Natural killer cell treated with Interleukin-12 subunit alpha and Interleukin-12 subunit beta and Interleukin-15 and Interleukin-18, amount 100 ng/mL, for 72 hours (primary cell): Measurements from ENCODE around the gene NFKBIB. TPM values are rescaled to one million over a fixed set of nuclear protein-coding genes. Genes with fewer than 3 reads are reported as not detected.

Source experiments
- ATAC-seq, 2 donors: fragments of 150-1000 bp; cut with Tn5 transposase in 1 of 2; sonication (Bioruptor Pico), chemical (Tn5 transposase) in 1 of 2; 2 replicates each; pipeline ENCODE4 v1.10.0; 2021
- DNase-seq: peaks from one replicate; pipeline ENCODE4 v3.0.0; 2022; ENCODE audit warnings: low spot score
- H3K27ac Mint-ChIP-seq, 2 donors: 1 replicate in 1 of 2; 2 replicates in 1 of 2; pipeline ENCODE4 v1.8.0; 2022; ENCODE audit warnings: mixed read lengths in 2 of 2, mild to moderate bottlenecking in 1 of 2, moderate library complexity in 1 of 2
- H3K27me3 Mint-ChIP-seq, 2 donors: 1 replicate in 1 of 2; 2 replicates in 1 of 2; pipeline ENCODE4 v1.8.0; 2022; ENCODE audit warnings: mixed read lengths in 2 of 2
- H3K36me3 Mint-ChIP-seq: one replicate; pipeline ENCODE4 v1.8.0; 2022; ENCODE audit warnings: mixed read lengths
- H3K4me1 Mint-ChIP-seq, 2 donors: 1 replicate in 1 of 2; 2 replicates in 1 of 2; pipeline ENCODE4 v1.8.0; 2022; ENCODE audit warnings: low read depth in 2 of 2, mixed read lengths in 2 of 2, mild to moderate bottlenecking in 1 of 2
- H3K4me3 Mint-ChIP-seq: one replicate; pipeline ENCODE4 v1.8.0; 2022; ENCODE audit warnings: mixed read lengths
- H3K9me3 Mint-ChIP-seq: 2 replicates; pipeline ENCODE4 v1.8.0; 2022; ENCODE audit warnings: mixed read lengths
- total RNA-seq, 2 donors: library from RNA; stranded (reverse); gene quantifications; one replicate each; pipeline ENCODE4 v1.2.3, GENCODE V29; 2022

The NFKBIB gene
- total RNA-seq, 2 donors from 2014 or later: 106 to 108 TPM

GRCh38 chr19:38956264-38956663 is 56.5 kb downstream of the NFKBIB start:
- DNase-seq: no peak
- Mint-ChIP-seq H3K4me3 (no peak overlapping the region), H3K4me1 (peaks cover 6% of the 10 kb centered on the region in 2 donors), H3K9me3 (no peaks in the 10 kb centered on the region), H3K36me3 (no peaks in the 10 kb centered on the region), H3K27ac (no peak overlapping the region), H3K27me3 (peaks cover 6 to 20% of the 10 kb centered on the region in 2 donors)
- ATAC-seq: no peak

GRCh38 chr19:38958301-38958700 is 58.5 kb downstream of the NFKBIB start:
- Mint-ChIP-seq H3K27ac (no peak overlapping the region), H3K9me3 (no peaks in the 10 kb centered on the region), H3K27me3 (peaks cover 0 to 7% of the 10 kb centered on the region in 2 donors), H3K36me3 (no peaks in the 10 kb centered on the region), H3K4me1 (peaks cover 0 to 4% of the 10 kb centered on the region in 2 donors), H3K4me3 (no peak overlapping the region)
- no peak for ATAC-seq
- DNase-seq: no peak

Other genes with a start within 250 kb of the NFKBIB start
- gene CAPN12, start 155.5 kb upstream of the NFKBIB start, total RNA-seq: 10 to 100 TPM in 1 of 2 donors, 1 to 10 TPM in 1; 3.6 to 10.4 TPM
- gene LGALS7, start 126.5 kb upstream of the NFKBIB start, total RNA-seq: not detected
- gene LGALS7B, start 110.8 kb upstream of the NFKBIB start, total RNA-seq: not detected
- 1 to 10 TPM; 1.6 to 1.7 TPM for gene LGALS4, start 87.0 kb upstream of the NFKBIB start, total RNA-seq
- 100 to 1,000 TPM; 104 to 163 TPM for gene ECH1, start 68.2 kb upstream of the NFKBIB start, total RNA-seq
- 100 to 1,000 TPM; 559 to 561 TPM for gene HNRNPL, start 50.0 kb upstream of the NFKBIB start, total RNA-seq
- gene RINL, start 21.7 kb upstream of the NFKBIB start, total RNA-seq: 10 to 100 TPM; 58.1 to 63.8 TPM
- gene SIRT2, start 351 bp upstream of the NFKBIB start, total RNA-seq: 10 to 100 TPM; 60.9 to 87.3 TPM
- gene CCER2, start 12.2 kb downstream of the NFKBIB start, total RNA-seq: 1 to 10 TPM in 1 of 2 donors, under 1 TPM in 1; 0.74 to 1.2 TPM
- gene SARS2, start 30.8 kb downstream of the NFKBIB start, total RNA-seq: 10 to 100 TPM; 32.4 to 70.3 TPM
- gene MRPS12, start 31.0 kb downstream of the NFKBIB start, total RNA-seq: 100 to 1,000 TPM in 1 of 2 donors, 10 to 100 TPM in 1; 82.5 to 117 TPM
- not detected for gene FBXO17, start 75.8 kb downstream of the NFKBIB start, total RNA-seq
- under 1 TPM; 0.31 to 0.88 TPM for gene FBXO27, start 132.6 kb downstream of the NFKBIB start, total RNA-seq
- gene ACP7, start 184.4 kb downstream of the NFKBIB start, total RNA-seq: under 1 TPM in 1 of 2 donors, not detected in 1; 0.36 TPM
- 10 to 100 TPM; 18.3 to 22.9 TPM for gene PAK4, start 225.8 kb downstream of the NFKBIB start, total RNA-seq